Measurements from ENCODE around the gene PADI1.

Gene PADI1

GRCh38 chr1:17183388-17184160 is 21.4 kb upstream of the PADI1 start:
- no peak for DNase-seq

DNA sequence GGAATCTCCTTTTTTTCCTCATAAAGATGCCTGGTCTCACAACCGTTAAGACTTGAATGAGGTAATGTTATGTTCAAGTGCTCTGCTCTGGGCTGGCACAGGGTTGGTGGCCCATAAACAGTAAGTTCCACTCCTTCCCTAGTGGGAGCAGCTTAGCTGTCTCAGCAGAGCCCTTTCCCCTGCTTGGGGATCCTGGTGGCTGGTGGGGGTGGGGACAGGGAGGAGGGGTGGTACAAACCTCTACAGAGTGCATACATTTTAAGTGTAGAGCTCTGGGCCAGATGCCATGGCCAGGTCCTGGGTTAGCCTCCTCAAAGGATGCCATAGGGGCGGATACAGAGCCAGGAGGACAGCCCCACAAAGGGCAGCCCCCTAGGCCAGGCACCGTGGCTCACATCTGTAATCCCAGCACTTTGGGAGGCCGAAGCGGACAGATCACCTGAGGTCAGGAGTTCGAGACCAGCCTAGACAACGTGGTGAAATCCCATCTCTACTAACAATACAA is 20.7 kb upstream of the PADI1 start:
- DNase-seq: no peak

DNA sequence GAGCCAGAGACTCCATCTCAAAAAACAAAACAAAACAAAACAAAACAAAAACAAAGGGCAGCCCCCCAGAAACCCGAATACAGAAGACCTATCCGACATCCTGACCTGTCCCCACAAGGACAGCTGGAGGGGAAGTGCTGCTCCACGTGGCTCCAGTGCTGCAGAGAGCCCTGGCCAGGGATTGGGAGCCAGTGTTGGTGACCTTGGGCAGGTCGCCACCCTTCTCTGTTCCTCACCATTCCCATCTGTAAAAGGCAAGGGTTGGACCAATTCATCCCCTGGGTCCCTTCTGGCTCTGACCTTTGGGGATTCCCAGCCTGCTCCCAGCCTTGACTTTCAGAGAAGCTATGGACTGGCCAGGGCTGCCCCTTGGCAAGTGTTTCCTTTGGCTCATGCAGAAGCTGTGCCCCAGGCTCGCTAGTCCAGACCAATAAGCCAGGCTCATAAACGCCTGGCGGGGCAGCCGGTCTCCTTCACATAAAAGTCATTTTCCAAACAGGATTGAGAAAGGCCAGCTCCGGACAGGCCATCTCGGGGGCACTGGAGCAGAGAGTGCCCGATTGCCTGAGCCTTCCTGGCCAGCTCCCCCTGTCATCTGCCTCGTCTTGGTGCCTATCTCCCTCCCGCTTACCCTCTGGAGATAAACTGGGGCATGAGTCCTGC is 20.0 kb upstream of the PADI1 start:
- no peak for DNase-seq

DNA sequence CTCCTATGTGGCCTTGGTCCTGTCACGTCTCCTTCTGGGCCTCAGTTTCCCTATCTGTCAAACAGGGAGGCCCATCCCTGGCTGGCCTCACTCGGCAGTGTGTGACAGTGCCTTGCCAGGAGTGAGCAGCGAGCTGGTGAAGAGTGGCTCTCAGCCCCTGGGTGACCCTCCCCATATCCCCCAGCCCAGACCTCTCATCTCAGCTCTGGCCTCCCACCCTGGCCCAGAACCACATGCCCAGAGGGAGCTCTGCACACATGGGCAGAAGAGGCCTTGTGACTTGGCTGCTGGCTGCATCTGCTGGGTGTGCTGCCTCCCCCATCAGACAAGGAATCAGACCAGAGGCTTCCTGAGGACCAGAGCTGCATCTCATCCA is 19.5 kb upstream of the PADI1 start:
- no peak for DNase-seq

GRCh38 chr1:17186216-17186909 is 18.6 kb upstream of the PADI1 start:
- no peak for DNase-seq

- no peak for DNase-seq
These were observed 17.9 kb upstream of the PADI1 start for GRCh38 chr1:17187051-17187450.

DNA sequence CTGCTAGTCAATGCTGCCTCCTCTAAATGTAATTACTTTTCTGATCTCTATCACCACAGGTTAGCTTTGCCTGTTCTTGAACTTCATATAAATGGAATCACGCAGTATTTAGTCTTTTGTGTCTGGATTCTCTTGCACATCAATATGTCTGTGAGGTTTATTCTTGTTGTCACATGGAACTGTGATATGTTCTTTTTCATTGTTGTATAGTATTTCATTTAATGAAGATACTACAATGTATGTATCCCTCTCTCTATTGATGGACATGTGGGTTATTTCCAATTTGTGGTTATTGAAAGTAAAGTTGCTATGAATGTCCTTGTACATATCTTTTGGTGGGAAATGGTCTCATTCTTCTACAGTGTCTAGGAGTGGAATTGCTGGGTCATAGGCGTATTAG is 16.7 kb upstream of the PADI1 start:
- no peak for DNase-seq

DNA sequence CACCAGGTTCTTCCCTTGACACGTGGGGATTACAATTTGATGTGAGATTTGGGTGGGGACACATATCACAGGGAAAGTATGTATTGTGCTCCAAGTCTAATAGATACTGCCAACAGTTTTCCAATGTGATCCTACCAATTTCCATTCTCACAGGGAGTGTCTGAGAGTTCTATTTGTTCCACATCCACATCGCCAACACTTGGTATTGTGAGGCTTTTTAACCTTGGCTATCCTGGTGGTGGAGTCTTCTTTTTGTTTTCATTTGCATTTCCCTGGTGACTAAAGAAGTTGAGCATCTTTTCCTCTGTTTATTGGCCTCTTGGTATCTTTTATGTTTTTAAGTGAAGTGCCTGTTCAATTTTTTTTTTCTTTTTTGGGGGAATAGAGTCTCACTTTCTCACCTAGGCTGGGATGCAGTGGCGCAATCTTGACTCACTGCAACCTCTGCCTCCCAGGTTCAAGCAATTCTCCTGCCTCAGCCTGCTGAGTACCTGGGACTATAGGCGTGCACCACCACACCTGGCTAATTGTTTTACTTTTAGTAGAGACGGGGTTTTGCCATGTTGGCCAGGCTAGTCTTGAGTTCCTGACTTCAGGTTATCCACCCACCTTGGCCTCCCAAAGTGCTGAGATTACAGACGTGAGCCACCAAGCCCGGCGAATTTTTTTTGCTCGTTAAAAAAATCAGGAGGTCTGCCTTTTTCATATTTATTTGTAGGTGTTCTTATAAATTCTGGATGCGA is 15.9 kb upstream of the PADI1 start:
- DNase-seq: no peak

DNA sequence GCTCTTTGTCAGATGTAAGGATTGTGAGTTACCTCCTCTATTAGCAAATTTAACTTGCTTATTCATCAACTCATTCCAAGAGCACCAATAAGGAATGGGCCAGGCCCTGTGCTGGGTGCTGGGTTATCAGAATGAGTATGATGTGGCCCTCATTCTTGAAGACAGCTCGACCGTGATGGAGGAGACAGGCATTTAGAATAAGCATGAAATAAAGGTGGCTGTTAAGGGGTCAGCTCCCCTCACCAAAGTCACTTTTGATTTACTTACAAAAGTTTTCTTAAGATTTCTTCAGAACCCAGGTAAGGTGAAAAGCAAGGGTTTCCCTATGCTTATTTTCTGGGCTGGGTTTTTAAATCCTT is 15.3 kb upstream of the PADI1 start:
- no peak for DNase-seq

GRCh38 chr1:17190010-17190995 is 14.6 kb upstream of the PADI1 start:
- no peak for DNase-seq

DNA sequence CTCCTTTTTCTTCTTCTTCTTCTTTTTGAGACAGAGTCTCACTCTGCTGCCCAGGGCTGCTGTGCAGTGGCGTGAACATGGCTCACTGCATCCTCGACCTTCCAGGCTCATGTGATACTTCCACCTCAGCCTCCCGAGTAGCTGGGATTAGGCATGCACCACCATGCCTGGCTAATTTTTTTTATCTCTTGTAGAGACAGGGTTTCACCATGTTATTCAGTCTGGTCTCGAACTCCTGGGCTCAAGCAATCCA is 13.0 kb upstream of the PADI1 start:
- no peak for DNase-seq

DNA sequence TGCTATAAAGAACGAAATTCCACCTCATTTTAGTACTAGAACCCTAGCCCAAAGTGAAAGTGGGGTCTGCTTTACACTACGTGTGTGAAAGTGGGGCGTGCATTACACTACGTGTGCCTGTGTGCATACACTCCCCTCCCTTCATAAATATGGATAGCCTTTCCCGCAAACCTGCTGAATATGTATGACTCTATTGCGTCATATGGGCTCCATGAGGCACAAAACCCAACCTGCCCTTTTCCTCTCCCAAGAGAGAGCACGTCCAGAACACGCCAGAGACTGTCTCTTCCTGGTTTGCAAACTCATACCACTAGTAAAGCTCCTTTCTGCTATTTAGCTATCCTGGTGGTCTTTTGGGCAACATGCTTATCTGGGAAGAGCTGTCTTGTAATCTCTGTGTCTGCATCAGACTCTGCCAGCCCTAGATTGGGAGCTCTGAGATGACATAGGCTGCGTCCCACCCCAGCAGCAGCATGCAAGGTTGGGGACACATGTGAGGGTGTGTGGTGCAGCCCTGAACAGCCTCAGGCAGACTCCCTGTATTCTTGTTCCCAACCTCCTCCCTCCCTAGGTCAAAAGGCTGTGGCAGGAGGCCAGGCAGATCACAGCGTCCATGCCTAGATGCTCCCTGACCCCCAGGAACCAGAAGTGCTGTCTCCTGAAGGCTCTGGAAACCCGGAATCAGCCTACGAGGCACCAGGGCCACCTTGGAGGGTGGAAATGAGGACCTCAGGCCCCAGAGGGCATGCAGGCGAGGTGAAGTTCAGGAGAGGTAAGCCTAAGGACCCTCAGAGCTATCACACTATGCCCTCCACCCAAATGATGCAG is 12.3 kb upstream of the PADI1 start:
- no peak for DNase-seq

GRCh38 chr1:17193222-17194132 is 11.5 kb upstream of the PADI1 start:
- no peak for DNase-seq

DNA sequence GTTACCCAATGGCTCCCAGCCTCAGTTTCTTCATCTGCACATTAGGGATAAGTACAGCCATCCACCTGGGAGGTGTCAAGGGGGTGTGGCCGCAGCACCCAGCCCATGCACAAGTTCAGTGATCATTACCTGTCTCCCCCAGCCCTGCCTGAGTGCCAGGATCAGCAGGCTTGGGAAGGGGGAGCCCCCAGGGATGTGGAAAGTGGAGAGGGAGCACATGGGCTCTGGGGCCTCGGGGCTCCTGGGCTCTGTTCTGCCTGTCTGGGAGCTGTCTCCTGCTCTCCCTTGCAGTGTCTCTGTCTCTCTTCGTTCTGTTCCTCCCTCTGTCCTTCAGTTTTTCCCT is 10.8 kb upstream of the PADI1 start:
- DNase-seq: no peak

DNA sequence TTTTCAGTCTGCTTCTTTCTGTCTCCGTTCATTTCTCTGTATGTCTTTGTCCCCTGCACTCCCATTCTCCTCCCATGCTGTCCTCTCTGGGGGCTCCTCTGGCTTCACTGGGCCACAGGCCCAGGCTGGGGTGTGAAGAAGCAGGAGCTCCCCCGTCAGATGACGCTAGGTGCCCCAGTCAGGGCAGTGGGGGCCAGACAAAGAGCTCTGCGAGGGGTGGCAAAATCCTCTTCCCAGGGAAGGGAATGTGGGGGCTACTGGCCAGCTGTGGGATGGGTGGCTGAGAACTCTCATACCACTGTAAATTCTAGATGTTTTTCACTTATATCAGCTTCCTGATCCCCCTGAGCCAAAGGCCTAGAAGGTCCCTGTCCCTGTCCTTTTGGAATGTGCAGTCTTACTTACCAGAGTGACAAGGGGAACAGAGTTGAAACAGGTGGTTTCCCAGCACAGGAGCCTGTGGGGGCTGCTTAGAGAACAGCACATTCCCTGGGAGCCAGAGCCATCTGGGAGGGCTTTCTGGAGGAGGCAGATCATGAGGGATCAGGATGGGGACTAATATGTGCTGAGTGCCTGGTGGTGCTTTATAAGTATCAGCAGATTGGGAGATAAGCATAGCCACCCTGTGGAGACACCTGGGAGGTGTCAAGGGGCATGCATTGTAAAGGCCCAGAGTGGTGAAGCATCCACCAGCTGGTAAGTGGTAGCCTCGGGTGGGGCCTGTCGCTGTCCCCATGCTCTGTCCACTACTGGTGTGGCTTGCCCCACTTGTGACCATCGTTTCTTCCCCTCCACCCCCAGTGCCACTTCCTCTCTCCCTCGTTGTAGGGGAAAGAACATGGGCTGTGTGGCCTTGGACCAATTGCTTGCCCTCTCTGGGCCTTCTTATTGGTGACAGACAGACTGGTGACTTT is 10.1 kb upstream of the PADI1 start:
- DNase-seq: no peak

GRCh38 chr1:17195731-17196130 is 9.2 kb upstream of the PADI1 start:
- DNase-seq: no peak

- DNase-seq: no peak
These were observed 8.3 kb upstream of the PADI1 start for GRCh38 chr1:17196496-17197185.

GRCh38 chr1:17197696-17198095 is 7.2 kb upstream of the PADI1 start:
- no peak for DNase-seq
